A549 (cell line): ENCODE results near the gene ATP8A2. TPM values are rescaled to one million over a fixed set of nuclear protein-coding genes. Genes with fewer than 3 reads are reported as not detected.
"Not testable (repeated sequence)": the region's sequence is repeated elsewhere in the genome, so short reads cannot be mapped to it uniquely, and the experiment has no call there.

Experiments
- ATAC-seq, 2 experiments: fragments of 200-7000 bp in 1 of 2; fragments of >200 bp in 1 of 2; cut with Nextera tagmentation in 1 of 2; cut with Tn5 transposase in 1 of 2; 3 replicates each; pipeline versions ENCODE4 v1.8.0 to v1.9.1; 2018 to 2020; ENCODE audit warnings: mild to moderate bottlenecking in 1 of 2, moderate library complexity in 1 of 2
- CTCF ChIA-PET: fragments of 300-600 bp; sonication (Branson Sonifier 250); formaldehyde crosslinking; extraction: SDS; loops from one replicate; lab custom pipeline; 2021; ENCODE audit warnings: antibody characterized with exemption, inconsistent platforms; lab: Yijun Ruan, JAX
- POLR2A ChIA-PET: fragments of 350-600 bp; formaldehyde crosslinking; extraction: SDS; loops from one replicate; lab custom pipeline; 2021; ENCODE audit warnings: antibody characterized with exemption, inconsistent platforms; lab: Yijun Ruan, JAX
- DNase-seq, 2 experiments: peaks; one replicate each; pipeline versions ENCODE4 v3.0.0 to v3.0.0-alpha.2; 2011 to 2016; ENCODE audit warnings: low read depth in 1 of 2, low spot score in 1 of 2
- FAIRE-seq: peaks from 2 replicates; lab custom pipeline; 2011; peaks lifted over from hg19 to GRCh38; lab: Jason Lieb, UNC
- H3K27ac ChIP-seq, 2 experiments: fragments of >200 bp; sonication (Bioruptor Twin); formaldehyde crosslinking; 3 replicates each; pipeline ENCODE4 v1.5.1; 2016 to 2017
- H3K4me1 ChIP-seq: fragments of >200 bp; sonication (Bioruptor Twin); formaldehyde crosslinking; 3 replicates; pipeline ENCODE4 v1.6.1; 2016
- H3K4me2 ChIP-seq: fragments of >200 bp; sonication (Bioruptor Twin); formaldehyde crosslinking; 3 replicates; pipeline ENCODE4 v1.6.1; 2016
- H3K4me3 ChIP-seq: fragments of >200 bp; sonication (Bioruptor Twin); formaldehyde crosslinking; 3 replicates; pipeline ENCODE4 v1.5.1; 2016
- H3K9me3 ChIP-seq: fragments of >200 bp; sonication (Bioruptor Twin); formaldehyde crosslinking; 3 replicates; pipeline ENCODE4 v1.6.1; 2016
- CBX2 ChIP-seq: fragments of 200-600 bp; sonication (generic); IDR thresholded peaks from 2 replicates; pipeline ENCODE4 v1.6.1; 2016; ENCODE audit warnings: low read depth, mild to moderate bottlenecking, borderline replicate concordance
- ELK1 ChIP-seq: fragments of 150-350 bp; IDR thresholded peaks from 2 replicates; pipeline ENCODE4 v1.6.1; 2014; ENCODE audit warnings: low read depth, mild to moderate bottlenecking, low read length
- EP300 ChIP-seq, 2 experiments: fragments of >200 bp; sonication (Bioruptor Twin); formaldehyde crosslinking; IDR thresholded peaks; 2 replicates in 1 of 2; 3 replicates in 1 of 2; pipeline ENCODE4 v1.6.1; 2016 to 2017
- ESRRA ChIP-seq: fragments of 150-350 bp; IDR thresholded peaks from 2 replicates; pipeline ENCODE4 v1.6.1; 2014; ENCODE audit warnings: mild to moderate bottlenecking, low read length, borderline replicate concordance
- FOSL2 ChIP-seq, 2 experiments: fragments of 450-650 bp in 1 of 2; fragments of >200 bp in 1 of 2; sonication (Bioruptor Twin) in 1 of 2; formaldehyde crosslinking; IDR thresholded peaks; 2 replicates each; pipeline versions ENCODE4 v1.5.0 to v1.6.1; 2016 to 2020; ENCODE audit warnings: mild to moderate bottlenecking in 1 of 2, moderate library complexity in 1 of 2
- GATA3 ChIP-seq: IDR thresholded peaks from 2 replicates; pipeline ENCODE4 v1.6.1; 2012; ENCODE audit warnings: borderline replicate concordance
- HOXB5 ChIP-seq: fragments of 250-450 bp; sonication (Bioruptor Pico); IDR thresholded peaks from 2 replicates; pipeline ENCODE4 v1.5.0; 2020; ENCODE audit warnings: mild to moderate bottlenecking, moderate library complexity
- JUNB ChIP-seq: fragments of >200 bp; sonication (Bioruptor Twin); formaldehyde crosslinking; IDR thresholded peaks from 2 replicates; pipeline ENCODE4 v1.6.1; 2016
- MAFK ChIP-seq: fragments of 450-650 bp; IDR thresholded peaks from 2 replicates; pipeline ENCODE4 v1.6.1; 2014; ENCODE audit not compliant: partially characterized antibody
- MAZ ChIP-seq: fragments of 150-350 bp; IDR thresholded peaks from 2 replicates; pipeline ENCODE4 v1.6.1; 2014; ENCODE audit warnings: antibody characterized with exemption, low read depth, low read length, borderline replicate concordance
- NPAS2 ChIP-seq: fragments of 250-450 bp; sonication (Bioruptor Pico); IDR thresholded peaks from 2 replicates; pipeline ENCODE4 v1.8.0; 2022; ENCODE audit warnings: mild to moderate bottlenecking, moderate library complexity, borderline replicate concordance
- NR3C1 ChIP-seq: fragments of >200 bp; sonication (Bioruptor Twin); formaldehyde crosslinking; IDR thresholded peaks from 3 replicates; pipeline ENCODE4 v1.6.1; 2017
- POLR2A ChIP-seq: IDR thresholded peaks from 2 replicates; pipeline ENCODE4 v1.6.1; 2012; ENCODE audit warnings: mild to moderate bottlenecking, low read length
- RAD21 ChIP-seq, 2 experiments: fragments of >200 bp in 1 of 2; sonication (Bioruptor Twin) in 1 of 2; formaldehyde crosslinking in 1 of 2; IDR thresholded peaks in 1 of 2; conservative IDR thresholded peaks in 1 of 2; 2 replicates in 1 of 2; 3 replicates in 1 of 2; pipeline ENCODE4 v1.6.1; 2012 to 2018; ENCODE audit warnings: inconsistent platforms in 1 of 2
- RARB ChIP-seq: fragments of 250-450 bp; sonication (Bioruptor Pico); IDR thresholded peaks from 2 replicates; pipeline ENCODE4 v1.8.0; 2021; ENCODE audit warnings: mild to moderate bottlenecking, moderate library complexity
- RCOR1 ChIP-seq: fragments of 150-350 bp; IDR thresholded peaks from 2 replicates; pipeline ENCODE4 v1.6.1; 2014; ENCODE audit warnings: antibody characterized with exemption, low read length, low read depth
- SMC3 ChIP-seq: fragments of >200 bp; sonication (Bioruptor Twin); formaldehyde crosslinking; IDR thresholded peaks from 3 replicates; pipeline ENCODE4 v1.6.1; 2018; ENCODE audit warnings: inconsistent platforms
- SREBF2 ChIP-seq: fragments of 450-650 bp; IDR thresholded peaks from 2 replicates; pipeline ENCODE4 v1.6.1; 2014; ENCODE audit warnings: mild to moderate bottlenecking, moderate library complexity
- ZC3H11A ChIP-seq: fragments of 450-650 bp; IDR thresholded peaks from 2 replicates; pipeline ENCODE4 v1.6.1; 2014; ENCODE audit warnings: antibody characterized with exemption, mild to moderate bottlenecking
- ZFP36 ChIP-seq: fragments of 450-650 bp; IDR thresholded peaks from 2 replicates; pipeline ENCODE4 v1.6.1; 2014; ENCODE audit warnings: borderline replicate concordance; ENCODE audit not compliant: partially characterized antibody
- WGBS: methylation state at CpG from one replicate; pipeline ENCODE4 v1.1.6; 2017; ENCODE audit errors: missing lambda C conversion rate; 5-methylcytosine and 5-hydroxymethylcytosine counted together
- polyA plus RNA-seq, 4 experiments: library from polyadenylated mRNA; depleted of rRNA in 3 of 4; stranded (reverse); fragments of >200 nt; fragmentation: RNase III in 1 of 4; extraction: RNeasy Plus Mini Kit Qiagen cat#74134 plus additional on column Dnase treatment in 1 of 4; gene quantifications; 2 replicates in 3 of 4; 3 replicates in 1 of 4; pipeline ENCODE4 v1.2.3, GENCODE V29; 2011 to 2017
- small RNA-seq, 6 experiments: library from RNA; depleted of rRNA; stranded (forward); fragments of <200 nt; gene quantifications; one replicate each; pipeline ENCODE3, GENCODE V24; 2012
- TF ChIP-seq, protein P1 (sequence below): IDR thresholded peaks from 2 replicates; pipeline ENCODE4 v1.6.1; 2012; ENCODE audit warnings: low read depth, borderline replicate concordance

Gene ATP8A2
- polyA plus RNA-seq, 2 of the 4 experiments (the other 2 are of a cell fraction), result 0.03 TPM; not detected in 1

DNA sequence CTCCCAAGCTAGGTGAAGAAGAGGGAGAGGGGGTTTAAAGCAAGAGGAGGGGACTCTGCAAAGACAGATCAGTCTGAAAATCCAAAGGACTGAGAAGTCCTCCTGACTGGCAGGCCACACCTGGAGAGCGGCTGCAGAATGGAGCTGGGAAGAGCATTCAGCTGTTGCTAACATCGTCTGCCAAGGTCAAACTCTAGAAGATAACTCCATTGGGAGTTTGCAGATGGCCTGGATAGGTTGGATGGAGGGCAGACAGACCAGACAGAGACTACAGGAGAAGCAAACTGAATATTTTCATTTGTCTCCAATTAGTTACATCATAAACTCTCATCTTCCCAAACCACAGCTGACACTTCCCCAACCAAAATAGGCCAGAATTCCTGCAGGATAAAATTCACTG is 699.9 kb downstream of the ATP8A2 start:
- Histone ChIP-seq H3K4me2 (no peak overlapping the region), H3K9me3 (no peaks in the 10 kb centered on the region), H3K4me1 (no peaks in the 10 kb centered on the region), H3K27ac (no peak overlapping the region), H3K4me3 (no peak overlapping the region)
- ChIA-PET CTCF (interaction anchor here (6.5 kb wide), 1 partner anchor 497 kb away, joined by 39 read pairs; no protein-coding TSS in a partner anchor), POLR2A (no interaction called here)
- FAIRE-seq (no peak), DNase-seq (no peak), ATAC-seq (no peak)
- WGBS, result 44% methylated on average over 2 of the region's 2 CpGs
- no peak for TF ChIP-seq RAD21 (conservative IDR thresholded peaks at IDR 0.05 in 1 of 2, IDR thresholded peaks at IDR 0.05 in 1 of 2)
- no peak for TF ChIP-seq HOXB5 (CRISPR knock-in tag)
- no peak for TF ChIP-seq RCOR1
- TF ChIP-seq MAZ, result no peak
- no peak for TF ChIP-seq ESRRA
- no peak for TF ChIP-seq NR3C1
- no peak for TF ChIP-seq NPAS2 (CRISPR knock-in tag)
- no peak for TF ChIP-seq SREBF2
- no peak for TF ChIP-seq ZC3H11A
- TF ChIP-seq, protein P1, sequence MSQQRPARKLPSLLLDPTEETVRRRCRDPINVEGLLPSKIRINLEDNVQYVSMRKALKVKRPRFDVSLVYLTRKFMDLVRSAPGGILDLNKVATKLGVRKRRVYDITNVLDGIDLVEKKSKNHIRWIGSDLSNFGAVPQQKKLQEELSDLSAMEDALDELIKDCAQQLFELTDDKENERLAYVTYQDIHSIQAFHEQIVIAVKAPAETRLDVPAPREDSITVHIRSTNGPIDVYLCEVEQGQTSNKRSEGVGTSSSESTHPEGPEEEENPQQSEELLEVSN, result no peak
- no peak for TF ChIP-seq JUNB
- no peak for TF ChIP-seq MAFK
- TF ChIP-seq ZFP36, result no peak
- TF ChIP-seq GATA3, result no peak

GRCh38 chr13:26072335-26072734 is 700.6 kb downstream of the ATP8A2 start:
- H3K27ac ChIP-seq, H3K9me3 ChIP-seq, H3K4me2 ChIP-seq, POLR2A ChIA-PET, FAIRE-seq, DNase-seq, H3K4me1 ChIP-seq, H3K4me3 ChIP-seq: not testable (repeated sequence)
- WGBS, result 5% methylated on average over 5 of the region's 7 CpGs
- ATAC-seq, result peak; percentile 85; a peak in 5 of 6 replicates
- CTCF ChIA-PET, result interaction anchor here (6.5 kb wide), 1 partner anchor 498 kb away, joined by 39 read pairs; no protein-coding TSS in a partner anchor

DNA sequence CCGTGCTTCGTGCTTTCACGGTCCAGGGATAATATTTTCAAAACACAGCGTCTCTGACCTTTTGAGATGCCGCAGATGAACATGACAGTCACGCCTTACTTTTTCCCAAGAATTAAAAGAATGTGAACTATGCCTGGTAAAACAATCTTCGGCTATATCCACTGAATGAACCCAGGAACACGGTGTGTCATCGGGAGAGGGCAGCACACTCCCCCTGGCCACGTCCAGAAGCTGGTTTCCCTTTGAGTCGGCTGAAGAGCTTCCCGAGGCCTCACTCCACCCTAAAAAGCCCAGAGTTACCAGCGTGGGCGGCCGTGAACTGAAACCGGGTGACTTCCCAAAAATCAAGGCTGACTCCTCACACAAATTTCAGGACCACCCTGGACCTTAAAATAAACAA is 702.9 kb downstream of the ATP8A2 start:
- H3K4me1 ChIP-seq, result no peaks in the 10 kb centered on the region
- no peaks in the 10 kb centered on the region for H3K9me3 ChIP-seq
- DNase-seq (peak in 1 of 2 experiments; percentile 12), ATAC-seq (peak; percentile 56 to 57; a peak in 3 of 6 replicates), FAIRE-seq (no peak)
- H3K4me2 ChIP-seq, result 0 out of 3 replicates have a peak overlapping the region, but pooled peaks have one; percentile 12
- no peak overlapping the region for H3K27ac ChIP-seq
- ChIA-PET POLR2A (no interaction called here), CTCF (no interaction called here)
- WGBS, result 5% methylated on average over 15 of the region's 16 CpGs
- no peak overlapping the region for H3K4me3 ChIP-seq
- no peak for TF ChIP-seq MAFK
- TF ChIP-seq ELK1, result no peak
- TF ChIP-seq ZC3H11A, result no peak
- no peak for TF ChIP-seq POLR2A
- TF ChIP-seq EP300 (IDR thresholded peaks at IDR 0.05), result no peak
- no peak for TF ChIP-seq RARB
- TF ChIP-seq NR3C1, result no peak
- TF ChIP-seq, protein P1, result no peak
- no peak for TF ChIP-seq CBX2
- TF ChIP-seq SMC3, result no peak
- no peak for TF ChIP-seq FOSL2 (IDR thresholded peaks at IDR 0.05)
- TF ChIP-seq FOSL2 (CRISPR knock-in tag; IDR thresholded peaks at IDR 0.05), result no peak
- no peak for TF ChIP-seq GATA3

Small RNA genes within 50 kb of the gene (small RNA-seq; reads per million reads assigned to genes)
- gene RN7SL741P, result 0 reads per million in 6 experiments
- 0 reads per million in 6 experiments for gene RNU6-78P
- gene RNY1P3, result 0 reads per million in 6 experiments

Other genes starting within 250 kb of the ATP8A2 start
- not detected in 2 replicates for gene AMER2, start 199.7 kb upstream of the ATP8A2 start, polyA plus RNA-seq (2011; rRNA removed)
- not detected in 3 replicates for gene AMER2, start 199.7 kb upstream of the ATP8A2 start, polyA plus RNA-seq (2017; fragmentation: RNase III; extraction: RNeasy Plus Mini Kit Qiagen cat#74134 plus additional on column Dnase treatment)
- 15.1 and 22.4 TPM in 2 replicates for gene MTMR6, start 84.5 kb upstream of the ATP8A2 start, polyA plus RNA-seq (2011; rRNA removed)
- 8.7 to 9.1 TPM (median 8.8 TPM) in 3 replicates for gene MTMR6, start 84.5 kb upstream of the ATP8A2 start, polyA plus RNA-seq (2017; fragmentation: RNase III; extraction: RNeasy Plus Mini Kit Qiagen cat#74134 plus additional on column Dnase treatment)
- gene NUP58, start 70.3 kb upstream of the ATP8A2 start, polyA plus RNA-seq (2011; rRNA removed), result 46.4 and 55.6 TPM in 2 replicates
- gene NUP58, start 70.3 kb upstream of the ATP8A2 start, polyA plus RNA-seq (2017; fragmentation: RNase III; extraction: RNeasy Plus Mini Kit Qiagen cat#74134 plus additional on column Dnase treatment), result 19.6 to 20.1 TPM (median 20.0 TPM) in 3 replicates